H4 (cell line): ENCODE results near the gene DCBLD2. TPM values are rescaled to one million over a fixed set of nuclear protein-coding genes. Genes with fewer than 3 reads are reported as not detected.

Experiments
- DNase-seq: peaks from one replicate; pipeline ENCODE4 v3.0.0-alpha.2; 2015; ENCODE audit warnings: low spot score
- total RNA-seq: library from RNA; depleted of rRNA; stranded (reverse); fragments of >200 nt; shearing (Covaris generic); gene quantifications from 2 replicates; pipeline ENCODE4 v1.2.3, GENCODE V29; 2014; rRNA removed

The DCBLD2 gene
- total RNA-seq, 1 experiment from 2014 or later = 40.2 TPM

GRCh38 chr3:98768961-98769360 is 132.5 kb downstream of the DCBLD2 start:
- DNase-seq = no peak

GRCh38 chr3:98766924-98767323 is 134.6 kb downstream of the DCBLD2 start:
- no peak for DNase-seq

- DNase-seq = no peak
Measured at GRCh38 chr3:98765721-98766120, 135.8 kb downstream of the DCBLD2 start.

- no peak for DNase-seq
Measured at GRCh38 chr3:98764472-98764884, 137.0 kb downstream of the DCBLD2 start.

- DNase-seq = no peak
Measured at GRCh38 chr3:98763819-98764418, 137.6 kb downstream of the DCBLD2 start.

- no peak for DNase-seq
Measured at GRCh38 chr3:98763076-98763475, 138.4 kb downstream of the DCBLD2 start, which contains the start of gene ST3GAL6. ST3GAL6 (plus strand) TSS chr3:98763340; CDS start chr3:98768441, 5,101 bp downstream.

GRCh38 chr3:98761643-98762229 is 139.8 kb downstream of the DCBLD2 start:
- DNase-seq = no peak

GRCh38 chr3:98759629-98760028 is 141.9 kb downstream of the DCBLD2 start:
- no peak for DNase-seq

- DNase-seq = no peak
Measured at GRCh38 chr3:98755601-98756000, 145.9 kb downstream of the DCBLD2 start.

- no peak for DNase-seq
Measured at GRCh38 chr3:98754483-98754882, 147.0 kb downstream of the DCBLD2 start.

- DNase-seq = no peak
Measured at GRCh38 chr3:98750276-98750919, 151.1 kb downstream of the DCBLD2 start.

- peak; percentile 10 for DNase-seq
Measured at GRCh38 chr3:98746882-98747281, 154.6 kb downstream of the DCBLD2 start.

GRCh38 chr3:98746122-98746521 is 155.4 kb downstream of the DCBLD2 start:
- DNase-seq = no peak

Other genes with a start within 250 kb of the DCBLD2 start
- 4.6 and 11.9 TPM in 2 replicates for gene ST3GAL6, start 138.4 kb downstream of the DCBLD2 start, total RNA-seq